ENCODE data around the gene FSTL3.

DNA sequence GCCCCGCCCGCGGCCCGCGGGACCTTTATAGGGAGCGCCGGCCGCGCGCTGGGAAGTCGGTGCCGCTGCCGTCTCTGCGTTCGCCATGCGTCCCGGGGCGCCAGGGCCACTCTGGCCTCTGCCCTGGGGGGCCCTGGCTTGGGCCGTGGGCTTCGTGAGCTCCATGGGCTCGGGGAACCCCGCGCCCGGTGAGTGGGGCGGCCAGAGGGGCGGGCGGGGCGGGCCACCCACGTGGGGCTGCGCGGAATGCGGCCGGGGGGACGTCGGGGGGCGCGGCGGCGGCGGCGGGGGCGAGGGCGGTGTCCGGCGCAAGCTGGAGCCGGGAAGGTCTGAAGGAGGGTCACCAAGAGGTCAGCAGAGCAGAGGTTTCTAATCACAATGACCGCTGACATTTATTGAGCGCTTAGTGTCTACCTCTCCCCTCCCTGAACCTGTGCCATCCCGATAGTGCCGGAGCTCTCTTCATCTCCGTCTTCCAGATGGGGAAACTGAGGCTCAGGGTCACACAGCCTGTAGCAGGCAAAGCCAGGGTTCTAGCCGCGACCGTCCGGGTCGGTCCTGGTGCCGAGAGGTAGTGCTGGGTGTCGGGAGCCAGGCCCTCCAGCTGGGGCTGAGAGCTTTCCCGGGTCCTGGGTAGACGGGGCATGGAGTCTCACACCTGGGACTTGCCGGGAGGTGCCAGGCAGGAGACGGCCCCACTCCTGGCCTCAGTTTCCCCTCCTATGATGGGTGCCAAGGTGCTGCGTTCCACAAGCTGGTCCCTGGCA is at the start of gene FSTL3:
- TF ChIP-seq, protein P1, sequence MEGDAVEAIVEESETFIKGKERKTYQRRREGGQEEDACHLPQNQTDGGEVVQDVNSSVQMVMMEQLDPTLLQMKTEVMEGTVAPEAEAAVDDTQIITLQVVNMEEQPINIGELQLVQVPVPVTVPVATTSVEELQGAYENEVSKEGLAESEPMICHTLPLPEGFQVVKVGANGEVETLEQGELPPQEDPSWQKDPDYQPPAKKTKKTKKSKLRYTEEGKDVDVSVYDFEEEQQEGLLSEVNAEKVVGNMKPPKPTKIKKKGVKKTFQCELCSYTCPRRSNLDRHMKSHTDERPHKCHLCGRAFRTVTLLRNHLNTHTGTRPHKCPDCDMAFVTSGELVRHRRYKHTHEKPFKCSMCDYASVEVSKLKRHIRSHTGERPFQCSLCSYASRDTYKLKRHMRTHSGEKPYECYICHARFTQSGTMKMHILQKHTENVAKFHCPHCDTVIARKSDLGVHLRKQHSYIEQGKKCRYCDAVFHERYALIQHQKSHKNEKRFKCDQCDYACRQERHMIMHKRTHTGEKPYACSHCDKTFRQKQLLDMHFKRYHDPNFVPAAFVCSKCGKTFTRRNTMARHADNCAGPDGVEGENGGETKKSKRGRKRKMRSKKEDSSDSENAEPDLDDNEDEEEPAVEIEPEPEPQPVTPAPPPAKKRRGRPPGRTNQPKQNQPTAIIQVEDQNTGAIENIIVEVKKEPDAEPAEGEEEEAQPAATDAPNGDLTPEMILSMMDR (IDR thresholded peaks at IDR 0.05; ENCODE audit: borderline replicate concordance, extremely low read depth, low read length, poor library complexity, severe bottlenecking), result no peak
- no peak for TF ChIP-seq EZH2 (IDR thresholded peaks at IDR 0.05; ENCODE audit: borderline replicate concordance, low read depth, low read length, severe bottlenecking)

Measured in DND-41 (cell line).